ENCODE data around the gene FANCI.

Gene FANCI

DNA sequence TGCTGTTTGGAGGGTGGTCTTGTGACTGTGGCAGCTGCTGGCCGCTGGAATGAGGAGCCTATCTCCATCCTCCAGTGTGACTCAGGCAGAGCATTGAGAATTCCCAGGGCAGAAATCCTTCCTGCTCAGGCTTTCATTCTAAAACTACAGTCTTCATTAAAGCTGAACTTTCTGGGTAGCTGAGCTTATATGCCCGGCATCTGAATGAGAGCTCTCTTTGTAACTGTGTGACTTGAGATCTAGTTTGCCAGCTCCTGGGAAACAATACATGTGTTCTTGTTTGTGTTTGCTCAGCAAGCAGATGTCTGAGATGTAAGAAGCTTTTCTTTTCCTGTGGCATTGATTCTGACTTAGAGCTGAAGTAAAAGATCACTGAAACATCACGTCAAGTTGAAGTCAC is 44.8 kb upstream of the FANCI start:
- FAIRE-seq (no peak), DNase-seq (ENCODE audit: insufficient read length, low spot score) (no peak)
- TF ChIP-seq CTCF (IDR thresholded peaks at IDR 0.05; ENCODE audit: insufficient read depth, missing control alignments): no peak

DNA sequence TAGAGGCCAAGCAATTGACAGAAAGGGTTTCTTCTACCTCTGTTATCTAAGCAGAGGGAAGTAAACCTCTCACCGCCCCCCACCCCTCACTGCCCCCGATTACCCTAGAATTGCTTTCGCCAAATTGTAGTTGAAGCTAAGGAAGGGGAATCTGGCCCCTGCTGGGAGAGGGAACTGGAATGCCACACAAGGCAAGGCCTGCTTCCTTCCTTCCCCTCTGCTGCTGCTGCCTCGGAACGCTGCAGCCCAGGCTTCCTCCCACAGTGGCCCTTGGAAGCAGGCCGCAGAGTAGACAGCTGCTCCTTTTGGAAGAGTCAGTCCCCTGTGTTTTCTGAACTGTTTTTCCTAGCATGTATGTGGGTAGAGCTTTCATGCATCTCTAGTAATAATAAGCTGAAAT is 44.0 kb upstream of the FANCI start:
- DNase-seq (ENCODE audit: insufficient read length, low spot score) (no peak), FAIRE-seq (no peak)
- TF ChIP-seq CTCF (IDR thresholded peaks at IDR 0.05; ENCODE audit: insufficient read depth, missing control alignments): no peak

GRCh38 chr15:89200182-89200581 is 43.6 kb upstream of the FANCI start:
- FAIRE-seq (no peak), DNase-seq (ENCODE audit: insufficient read length, low spot score) (no peak)
- TF ChIP-seq CTCF (IDR thresholded peaks at IDR 0.05; ENCODE audit: insufficient read depth, missing control alignments): no peak

DNA sequence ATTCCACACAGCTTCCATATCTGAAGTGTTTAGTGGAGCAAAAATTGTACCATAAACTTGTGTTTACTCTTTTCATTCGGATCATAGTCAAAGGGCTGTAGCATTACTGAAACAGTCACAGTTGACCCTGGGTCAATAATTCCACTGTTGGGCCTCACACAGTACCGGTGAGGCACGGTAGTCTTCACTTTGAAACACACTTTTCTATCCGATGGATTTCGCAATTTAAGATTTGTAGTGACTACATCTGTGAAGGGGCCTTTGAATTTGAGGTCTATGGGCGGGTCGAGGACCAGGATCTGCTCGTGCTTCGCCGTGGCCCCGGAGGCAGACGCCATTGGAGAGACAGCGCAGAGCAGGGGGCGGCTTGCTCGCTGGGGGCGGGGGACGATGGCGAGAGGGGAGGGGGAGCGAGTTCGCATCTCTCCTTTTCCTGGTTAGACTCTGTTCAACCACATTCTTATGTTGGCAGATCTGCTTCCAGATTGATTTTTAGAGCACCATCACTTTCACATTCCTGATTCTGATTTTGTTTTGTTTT is 42.2 kb upstream of the FANCI start:
- no peak for TF ChIP-seq CTCF (IDR thresholded peaks at IDR 0.05; ENCODE audit: insufficient read depth, missing control alignments)
- DNase-seq (ENCODE audit: insufficient read length, low spot score): no peak
- FAIRE-seq: no peak

- DNase-seq (ENCODE audit: insufficient read length, low spot score) (no peak), FAIRE-seq (no peak)
- TF ChIP-seq CTCF (IDR thresholded peaks at IDR 0.05; ENCODE audit: insufficient read depth, missing control alignments): no peak
Measured at GRCh38 chr15:89203705-89204273, 40.0 kb upstream of the FANCI start.

- FAIRE-seq (no peak), DNase-seq (ENCODE audit: insufficient read length, low spot score) (no peak)
- TF ChIP-seq CTCF (IDR thresholded peaks at IDR 0.05; ENCODE audit: insufficient read depth, missing control alignments): no peak
Measured at GRCh38 chr15:89205991-89206585, 37.7 kb upstream of the FANCI start.

GRCh38 chr15:89206908-89207331 is 36.9 kb upstream of the FANCI start:
- DNase-seq (ENCODE audit: insufficient read length, low spot score): peak; percentile 89
- no peak for FAIRE-seq
- peak; percentile 88 for TF ChIP-seq CTCF (IDR thresholded peaks at IDR 0.05; ENCODE audit: insufficient read depth, missing control alignments)

Data from D721Med (cell line).